SK-N-SH (cell line): ENCODE data around the gene TCOF1. TPM values are rescaled to one million over a fixed set of nuclear protein-coding genes. Genes with fewer than 3 reads are reported as not detected.

Experiments
- CTCF ChIA-PET: fragments of 300-600, 350-600 bp; formaldehyde crosslinking; extraction: SDS; loops from one replicate; lab custom pipeline; 2021; lab: Yijun Ruan, JAX
- POLR2A ChIA-PET: fragments of 350-600 bp; sonication (Branson Sonifier 250); formaldehyde crosslinking; extraction: SDS; loops from one replicate; lab custom pipeline; 2020; ENCODE audit warnings: antibody characterized with exemption, inconsistent platforms; lab: Yijun Ruan, JAX
- DNase-seq: peaks from one replicate; pipeline ENCODE4 v3.0.0; 2012
- H2AFZ ChIP-seq: fragments of 200-600 bp; sonication (generic); 2 replicates; pipeline ENCODE4 v1.8.1; 2016; ENCODE audit warnings: antibody characterized with exemption, mild to moderate bottlenecking, low read depth
- H3F3A ChIP-seq: fragments of 200-600 bp; sonication (generic); replicated peaks from 2 replicates; pipeline ENCODE3; 2016; ENCODE audit warnings: antibody characterized with exemption, mild to moderate bottlenecking; ENCODE audit not compliant: insufficient read depth
- H3K27ac ChIP-seq, 2 experiments: fragments of 200-500 bp in 1 of 2; fragments of 200-600 bp in 1 of 2; sonication (Bioruptor generic) in 1 of 2; sonication (generic), shearing (Covaris generic) in 1 of 2; 2 replicates each; pipeline versions ENCODE4 v1.5.1 to v1.6.1; 2014 to 2016; ENCODE audit warnings: low read depth in 2 of 2, inconsistent platforms in 1 of 2, low read length in 1 of 2, mild to moderate bottlenecking in 1 of 2, mixed read lengths in 1 of 2
- H3K27me3 ChIP-seq: fragments of 200-600 bp; sonication (generic), shearing (Covaris generic); 2 replicates; pipeline ENCODE4 v1.6.1; 2016; ENCODE audit warnings: mixed run types; ENCODE audit not compliant: insufficient read depth
- H3K36me3 ChIP-seq, 2 experiments: fragments of 200-500 bp in 1 of 2; fragments of 200-600 bp in 1 of 2; sonication (Bioruptor generic) in 1 of 2; sonication (generic) in 1 of 2; replicated peaks in 1 of 2; 2 replicates each; pipeline versions ENCODE3 to v1.5.1; 2014 to 2016; ENCODE audit warnings: low read length in 1 of 2, mild to moderate bottlenecking in 1 of 2; ENCODE audit not compliant: insufficient read depth in 2 of 2, control insufficient read depth in 1 of 2
- H3K4me1 ChIP-seq, 2 experiments: fragments of 200-500 bp in 1 of 2; fragments of 200-600 bp in 1 of 2; sonication (Bioruptor generic) in 1 of 2; sonication (generic), shearing (Covaris generic) in 1 of 2; 2 replicates each; pipeline versions ENCODE4 v1.5.1 to v1.6.1; 2014 to 2016; ENCODE audit warnings: low read depth in 1 of 2, low read length in 1 of 2, mixed run types in 1 of 2; ENCODE audit not compliant: insufficient read depth in 2 of 2, control insufficient read depth in 1 of 2
- H3K4me2 ChIP-seq: fragments of 200-600 bp; sonication (generic), shearing (Covaris generic); 2 replicates; pipeline ENCODE4 v1.6.1; 2017; ENCODE audit warnings: mixed run types
- H3K4me3 ChIP-seq, 2 experiments: fragments of 200-500 bp in 1 of 2; fragments of 200-600 bp in 1 of 2; sonication (Bioruptor generic) in 1 of 2; sonication (generic), shearing (Covaris generic) in 1 of 2; 2 replicates each; pipeline versions ENCODE4 v1.5.1 to v1.8.1; 2014 to 2016; ENCODE audit warnings: low read depth in 2 of 2, inconsistent platforms in 1 of 2, low read length in 1 of 2, mild to moderate bottlenecking in 1 of 2, mixed read lengths in 1 of 2, moderate library complexity in 1 of 2
- H3K79me2 ChIP-seq: fragments of 200-600 bp; sonication (generic); 2 replicates; pipeline ENCODE4 v1.8.1; 2017; ENCODE audit warnings: mild to moderate bottlenecking; ENCODE audit not compliant: insufficient read depth
- H3K9ac ChIP-seq: fragments of 200-600 bp; sonication (generic); 2 replicates; pipeline ENCODE4 v1.6.1; 2017; ENCODE audit warnings: mixed run types
- H3K9me2 ChIP-seq: fragments of 200-600 bp; sonication (generic); 2 replicates; pipeline ENCODE4 v1.6.1; 2017; ENCODE audit warnings: mixed run types
- H3K9me3 ChIP-seq: fragments of 200-600 bp; sonication (generic); 2 replicates; pipeline ENCODE4 v1.6.1; 2017; ENCODE audit warnings: mixed run types, mild to moderate bottlenecking, moderate library complexity
- H4K20me1 ChIP-seq: fragments of 200-600 bp; sonication (generic); 2 replicates; pipeline ENCODE4 v1.6.1; 2017; ENCODE audit warnings: mild to moderate bottlenecking, mixed run types; ENCODE audit not compliant: insufficient read depth
- CHD2 ChIP-seq: fragments of 150-350 bp; IDR thresholded peaks from 2 replicates; pipeline ENCODE4 v1.6.1; 2018; ENCODE audit warnings: low read length; ENCODE audit not compliant: partially characterized antibody
- IRF3 ChIP-seq: fragments of 150-350 bp; IDR thresholded peaks from 2 replicates; pipeline ENCODE4 v1.6.1; 2016; ENCODE audit warnings: mild to moderate bottlenecking, low read depth, low read length
- PBX3 ChIP-seq: IDR thresholded peaks from 2 replicates; pipeline ENCODE4; 2012
- RAD21 ChIP-seq: IDR thresholded peaks from 2 replicates; pipeline ENCODE4 v1.6.1; 2012; ENCODE audit warnings: mild to moderate bottlenecking, low read length
- REST ChIP-seq: IDR thresholded peaks from 2 replicates; pipeline ENCODE4 v1.6.1; 2012; ENCODE audit warnings: mild to moderate bottlenecking, low read depth, low read length, moderate library complexity
- RFX5 ChIP-seq: IDR thresholded peaks from 2 replicates; pipeline ENCODE4 v1.6.1; 2012; ENCODE audit warnings: mild to moderate bottlenecking, improper control_type of control experiment, low read length
- TAF1 ChIP-seq: IDR thresholded peaks from 2 replicates; pipeline ENCODE4 v1.6.1; 2012; ENCODE audit warnings: low read depth, mild to moderate bottlenecking, low read length, moderate library complexity, borderline replicate concordance
- WGBS: methylation state at CpG from one replicate; pipeline ENCODE4 v1.1.6; 2017; ENCODE audit warnings: low lambda C conversion rate; 5-methylcytosine and 5-hydroxymethylcytosine counted together
- polyA plus RNA-seq, 3 experiments: library from polyadenylated mRNA; depleted of rRNA; stranded (reverse); fragments of >200 nt; gene quantifications; 2 replicates each; pipeline ENCODE4 v1.2.3, GENCODE V29; 2012

Gene TCOF1
- polyA plus RNA-seq, 1 of the 3 experiments (the other 2 are of a cell fraction) = 33.0 TPM

GRCh38 chr5:150410524-150411244 is 53.2 kb downstream of the TCOF1 start:
- no peaks in the 10 kb centered on the region for H3K36me3 ChIP-seq
- H3F3A ChIP-seq = peaks cover 8% of the 10 kb centered on the region
- peak overlapping the region in 1 of 2 experiments; percentile 84; a peak in 2 of 4 replicates for H3K27ac ChIP-seq
- DNase-seq = peak; percentile 80
- TF ChIP-seq TAF1 (no peak), IRF3 (peak; percentile 50), REST (no peak), PBX3 (no peak), CHD2 (no peak), RFX5 (peak; percentile 100)
- H3K9ac ChIP-seq = no peak overlapping the region
- H3K4me2 ChIP-seq = no peak overlapping the region
- POLR2A ChIA-PET = interaction anchor here (0.6 to 1.7 kb wide), 6 partner anchors 9 to 148 kb away, joined by 3 to 6 read pairs (median 6); partner anchors contain the start of gene RPS14
- CTCF ChIA-PET = interaction anchor here (0.7 to 1.4 kb wide), 5 partner anchors 23 to 214 kb away, joined by 3 to 5 read pairs (median 3); no protein-coding TSS in a partner anchor
- H3K4me1 ChIP-seq = peaks cover 4 to 8% of the 10 kb centered on the region in 2 experiments; a peak in 3 of 4 replicates
- 48% methylated on average over 4 of the region's 4 CpGs for WGBS
- no peaks in the 10 kb centered on the region for H3K79me2 ChIP-seq
- H3K27me3 ChIP-seq = no peaks in the 10 kb centered on the region
- H2AFZ ChIP-seq = no peak overlapping the region
- H3K9me3 ChIP-seq = no peaks in the 10 kb centered on the region
- no peak overlapping the region for H3K4me3 ChIP-seq
- no peaks in the 10 kb centered on the region for H3K9me2 ChIP-seq
- no peaks in the 10 kb centered on the region for H4K20me1 ChIP-seq

GRCh38 chr5:150411245-150411979 is 53.9 kb downstream of the TCOF1 start:
- H4K20me1 ChIP-seq = no peaks in the 10 kb centered on the region
- POLR2A ChIA-PET = interaction anchor here (0.7 to 1.7 kb wide), 2 partner anchors 32 to 38 kb away, joined by 6 read pairs; partner anchors contain the start of gene RPS14
- H3K36me3 ChIP-seq = no peaks in the 10 kb centered on the region
- H3K9me2 ChIP-seq = no peaks in the 10 kb centered on the region
- H3K4me2 ChIP-seq = no peak overlapping the region
- H2AFZ ChIP-seq = no peak overlapping the region
- no peak for TF ChIP-seq PBX3
- TF ChIP-seq RAD21 = no peak
- TF ChIP-seq CHD2 = no peak
- TF ChIP-seq RFX5 = peak; percentile 98
- H3K4me3 ChIP-seq = no peak overlapping the region
- H3K9me3 ChIP-seq = no peaks in the 10 kb centered on the region
- no peaks in the 10 kb centered on the region for H3K79me2 ChIP-seq
- no peak overlapping the region; a peak in 1 of 4 replicates for H3K27ac ChIP-seq
- peaks cover 4 to 8% of the 10 kb centered on the region in 2 experiments; a peak in 3 of 4 replicates for H3K4me1 ChIP-seq
- no peak overlapping the region for H3K9ac ChIP-seq
- peaks cover 8% of the 10 kb centered on the region for H3F3A ChIP-seq
- WGBS = 97% methylated on average over 5 of the region's 5 CpGs
- CTCF ChIA-PET = interaction anchor here (1.4 kb wide), 1 partner anchor 25 kb away, joined by 5 read pairs; no protein-coding TSS in a partner anchor
- H3K27me3 ChIP-seq = no peaks in the 10 kb centered on the region
- DNase-seq = no peak
